Measurements from ENCODE around the gene RAB22A. TPM values are rescaled to one million over a fixed set of nuclear protein-coding genes. Genes with fewer than 3 reads are reported as not detected.

The RAB22A gene
- total RNA-seq (2022): 18.4 and 18.9 TPM in 2 replicates
- Bru-seq, nascent RNA: percentile 88 among the genes with signal in this experiment
- BruChase-seq, experiment 1, labeled RNA remaining after a 6-hour chase: percentile 93 among the genes with signal in this experiment
- BruChase-seq, experiment 2, labeled RNA remaining after a 2-hour chase: percentile 88 among the genes with signal in this experiment
- long read RNA-seq, full-length matches to known transcripts: 121 of 139 reads
- long read RNA-seq, partial matches to known transcripts: 0 of 139 reads
- long read RNA-seq, other reads (novel, unspliced or antisense): 18 of 139 reads

DNA sequence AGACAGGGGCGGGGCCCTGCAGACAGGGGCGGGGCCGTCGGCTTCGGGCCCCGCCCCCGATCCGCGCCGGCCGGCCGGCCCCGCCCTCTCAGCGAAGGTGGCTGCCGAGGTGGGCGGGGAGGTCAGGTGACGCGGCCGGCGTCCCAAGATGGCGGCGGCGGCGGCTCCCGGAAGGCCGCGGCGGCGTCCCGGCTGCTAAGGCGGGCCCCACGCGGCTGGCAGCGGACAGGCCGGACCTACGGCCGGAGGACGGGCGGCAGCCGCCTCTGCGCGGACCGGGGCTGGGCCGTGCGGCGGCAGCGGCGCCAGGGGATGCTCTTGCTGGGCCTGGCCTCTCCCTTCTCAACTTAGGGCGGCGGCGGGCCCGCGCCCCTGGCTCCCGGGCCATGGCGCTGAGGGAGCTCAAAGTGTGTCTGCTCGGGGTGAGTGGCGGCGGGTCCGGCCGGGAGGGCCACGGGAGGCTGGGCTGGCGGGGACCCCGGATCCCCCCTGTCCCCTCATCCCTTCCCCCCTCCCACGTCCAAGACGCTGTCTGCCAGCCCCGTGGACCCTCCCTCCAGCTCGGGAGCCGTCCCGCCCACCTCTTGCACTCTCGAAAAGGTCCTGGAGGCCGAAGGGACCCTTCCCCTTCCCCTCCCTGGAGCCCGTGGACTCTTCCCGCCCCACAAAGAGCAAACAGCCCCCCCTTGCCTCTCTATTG, at the start of gene RAB22A:
TSS of gene RAB22A (plus strand) at position 125 of the 700 bp plus-strand sequence. CDS start at position 387, 262 bp downstream.
- ChIA-PET CTCF (interaction anchor here (0.7 kb wide), 1 partner anchor 138 kb away, joined by 6 read pairs; no protein-coding TSS in a partner anchor), POLR2A (interaction anchor here (0.5 to 2.0 kb wide), 22 partner anchors 12 to 1681 kb away, joined by 3 to 15 read pairs (median 3); partner anchors contain the start of genes STX16 and TFAP2C)
- BruUV-seq (replicated peaks): no TSS peak
- peak; percentile 68 for DNase-seq (ENCODE audit: unreplicated experiment)
- Mint-ChIP-seq H3K4me3 (ENCODE audit: unreplicated experiment) (peak within 1 kb of the TSS; percentile 82), H3K9me3 (ENCODE audit: unreplicated experiment) (no peaks in the 10 kb centered on the region), H3K27ac (ENCODE audit: low read depth, unreplicated experiment) (peak within 1 kb of the TSS; percentile 71), H3K27me3 (ENCODE audit: insufficient read depth, unreplicated experiment) (no peaks in the 10 kb centered on the region), H3K4me1 (ENCODE audit: insufficient read depth, unreplicated experiment) (peaks cover 18% of the 10 kb centered on the region), H3K36me3 (ENCODE audit: insufficient read depth, unreplicated experiment) (peaks cover 36% of the 10 kb centered on the region)
- intact Hi-C loops (cut with micrococcal nuclease): loop anchor here (5.0 kb wide), 2 partner anchors 72 to 343 kb away; partner anchors contain the start of gene STX16
- TF ChIP-seq, protein P1, sequence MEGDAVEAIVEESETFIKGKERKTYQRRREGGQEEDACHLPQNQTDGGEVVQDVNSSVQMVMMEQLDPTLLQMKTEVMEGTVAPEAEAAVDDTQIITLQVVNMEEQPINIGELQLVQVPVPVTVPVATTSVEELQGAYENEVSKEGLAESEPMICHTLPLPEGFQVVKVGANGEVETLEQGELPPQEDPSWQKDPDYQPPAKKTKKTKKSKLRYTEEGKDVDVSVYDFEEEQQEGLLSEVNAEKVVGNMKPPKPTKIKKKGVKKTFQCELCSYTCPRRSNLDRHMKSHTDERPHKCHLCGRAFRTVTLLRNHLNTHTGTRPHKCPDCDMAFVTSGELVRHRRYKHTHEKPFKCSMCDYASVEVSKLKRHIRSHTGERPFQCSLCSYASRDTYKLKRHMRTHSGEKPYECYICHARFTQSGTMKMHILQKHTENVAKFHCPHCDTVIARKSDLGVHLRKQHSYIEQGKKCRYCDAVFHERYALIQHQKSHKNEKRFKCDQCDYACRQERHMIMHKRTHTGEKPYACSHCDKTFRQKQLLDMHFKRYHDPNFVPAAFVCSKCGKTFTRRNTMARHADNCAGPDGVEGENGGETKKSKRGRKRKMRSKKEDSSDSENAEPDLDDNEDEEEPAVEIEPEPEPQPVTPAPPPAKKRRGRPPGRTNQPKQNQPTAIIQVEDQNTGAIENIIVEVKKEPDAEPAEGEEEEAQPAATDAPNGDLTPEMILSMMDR (IDR thresholded peaks at IDR 0.05; ENCODE audit: unreplicated experiment): no peak

- POLR2A ChIA-PET: no interaction called here
- Mint-ChIP-seq H3K27me3 (ENCODE audit: insufficient read depth, unreplicated experiment) (no peaks in the 10 kb centered on the region), H3K27ac (ENCODE audit: low read depth, unreplicated experiment) (no peak overlapping the region), H3K4me3 (ENCODE audit: unreplicated experiment) (no peak overlapping the region), H3K36me3 (ENCODE audit: insufficient read depth, unreplicated experiment) (peaks cover 10% of the 10 kb centered on the region), H3K9me3 (ENCODE audit: unreplicated experiment) (no peaks in the 10 kb centered on the region), H3K4me1 (ENCODE audit: insufficient read depth, unreplicated experiment) (no peaks in the 10 kb centered on the region)
- no TSS peak for BruUV-seq (replicated peaks)
- intact Hi-C loops (cut with micrococcal nuclease): no loop called here
- TF ChIP-seq, protein P1 (IDR thresholded peaks at IDR 0.05; ENCODE audit: unreplicated experiment): no peak
- CTCF ChIA-PET: no interaction called here
- no peak for DNase-seq (ENCODE audit: unreplicated experiment)
Measured at GRCh38 chr20:58260006-58260405, 49.5 kb upstream of the RAB22A start.

GRCh38 chr20:58261660-58262059, 47.9 kb upstream of the RAB22A start:
- no peak overlapping the region for H3K4me3 Mint-ChIP-seq (ENCODE audit: unreplicated experiment)
- ChIA-PET POLR2A (no interaction called here), CTCF (no interaction called here)
- H3K36me3 Mint-ChIP-seq (ENCODE audit: insufficient read depth, unreplicated experiment): peaks cover 15% of the 10 kb centered on the region
- H3K27ac Mint-ChIP-seq (ENCODE audit: low read depth, unreplicated experiment): no peak overlapping the region
- no peaks in the 10 kb centered on the region for H3K9me3 Mint-ChIP-seq (ENCODE audit: unreplicated experiment)
- no TSS peak for BruUV-seq (replicated peaks)
- intact Hi-C loops (cut with micrococcal nuclease): no loop called here
- H3K27me3 Mint-ChIP-seq (ENCODE audit: insufficient read depth, unreplicated experiment): no peaks in the 10 kb centered on the region
- TF ChIP-seq, protein P1 (IDR thresholded peaks at IDR 0.05; ENCODE audit: unreplicated experiment): no peak
- DNase-seq (ENCODE audit: unreplicated experiment): no peak
- no peaks in the 10 kb centered on the region for H3K4me1 Mint-ChIP-seq (ENCODE audit: insufficient read depth, unreplicated experiment)

DNA sequence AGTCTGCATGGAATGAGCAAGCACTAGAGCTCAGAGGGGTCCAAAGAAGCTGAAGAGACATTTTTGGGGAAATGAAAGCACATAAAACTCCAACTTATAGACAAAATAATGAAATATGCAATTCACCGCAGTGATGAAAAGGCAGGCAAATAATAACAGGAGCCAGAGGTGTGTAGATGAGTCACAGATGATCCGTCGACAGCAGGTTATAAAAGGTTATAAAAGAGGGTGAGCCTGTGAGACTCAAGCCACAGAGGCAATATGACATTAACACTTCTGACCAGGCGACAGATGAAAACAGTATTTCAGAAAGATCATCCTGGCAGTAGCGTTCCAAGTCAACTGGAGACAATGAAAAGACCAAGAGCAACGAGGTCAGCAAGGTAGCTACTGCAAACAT, 45.2 kb upstream of the RAB22A start:
- H3K27ac Mint-ChIP-seq (ENCODE audit: low read depth, unreplicated experiment): no peak overlapping the region
- peaks cover 25% of the 10 kb centered on the region for H3K36me3 Mint-ChIP-seq (ENCODE audit: insufficient read depth, unreplicated experiment)

More for the DNA sequence above, 45.2 kb upstream of the RAB22A start:
- no peaks in the 10 kb centered on the region for H3K4me1 Mint-ChIP-seq (ENCODE audit: insufficient read depth, unreplicated experiment)
- ChIA-PET CTCF (interaction anchor here (0.6 to 1.0 kb wide), 3 partner anchors 28 to 1259 kb away, joined by 3 to 4 read pairs (median 4); no protein-coding TSS in a partner anchor), POLR2A (no interaction called here)
- no TSS peak for BruUV-seq (replicated peaks)
- no peak overlapping the region for H3K4me3 Mint-ChIP-seq (ENCODE audit: unreplicated experiment)
- no peaks in the 10 kb centered on the region for H3K9me3 Mint-ChIP-seq (ENCODE audit: unreplicated experiment)
- intact Hi-C loops (cut with micrococcal nuclease): no loop called here
- DNase-seq (ENCODE audit: unreplicated experiment): no peak
- TF ChIP-seq, protein P1 (IDR thresholded peaks at IDR 0.05; ENCODE audit: unreplicated experiment): no peak
- H3K27me3 Mint-ChIP-seq (ENCODE audit: insufficient read depth, unreplicated experiment): no peaks in the 10 kb centered on the region
